ENCODE results near the gene RAI1.

RAI1 gene

GRCh38 chr17:17860766-17861107 is 179.5 kb downstream of the RAI1 start:
- ATAC-seq, result no peak
- TF ChIP-seq BACH2 (CRISPR knock-in tag; IDR thresholded peaks at IDR 0.05; ENCODE audit: borderline replicate concordance), result no peak
- no peak for TF ChIP-seq PPARA (CRISPR knock-in tag; IDR thresholded peaks at IDR 0.05; ENCODE audit: borderline replicate concordance)
- no peak for TF ChIP-seq OSR1 (CRISPR knock-in tag; IDR thresholded peaks at IDR 0.05)
- TF ChIP-seq ISL1 (CRISPR knock-in tag; IDR thresholded peaks at IDR 0.05), result no peak
- no peak for TF ChIP-seq TOX (CRISPR knock-in tag; IDR thresholded peaks at IDR 0.05; ENCODE audit: borderline replicate concordance)
- TF ChIP-seq, protein P1, sequence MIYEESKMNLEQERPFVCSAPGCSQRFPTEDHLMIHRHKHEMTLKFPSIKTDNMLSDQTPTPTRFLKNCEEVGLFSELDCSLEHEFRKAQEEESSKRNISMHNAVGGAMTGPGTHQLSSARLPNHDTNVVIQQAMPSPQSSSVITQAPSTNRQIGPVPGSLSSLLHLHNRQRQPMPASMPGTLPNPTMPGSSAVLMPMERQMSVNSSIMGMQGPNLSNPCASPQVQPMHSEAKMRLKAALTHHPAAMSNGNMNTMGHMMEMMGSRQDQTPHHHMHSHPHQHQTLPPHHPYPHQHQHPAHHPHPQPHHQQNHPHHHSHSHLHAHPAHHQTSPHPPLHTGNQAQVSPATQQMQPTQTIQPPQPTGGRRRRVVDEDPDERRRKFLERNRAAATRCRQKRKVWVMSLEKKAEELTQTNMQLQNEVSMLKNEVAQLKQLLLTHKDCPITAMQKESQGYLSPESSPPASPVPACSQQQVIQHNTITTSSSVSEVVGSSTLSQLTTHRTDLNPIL (CRISPR knock-in tag; IDR thresholded peaks at IDR 0.05; ENCODE audit: low read depth), result no peak
- TF ChIP-seq ZFP30 (CRISPR knock-in tag; IDR thresholded peaks at IDR 0.05), result no peak
- no peak for TF ChIP-seq POU6F1 (CRISPR knock-in tag; IDR thresholded peaks at IDR 0.05; ENCODE audit: borderline replicate concordance, low read depth)
- no peak for TF ChIP-seq ARNTL (CRISPR knock-in tag; IDR thresholded peaks at IDR 0.05; ENCODE audit: borderline replicate concordance, low read depth)
- TF ChIP-seq CSRNP3 (CRISPR knock-in tag; IDR thresholded peaks at IDR 0.05), result no peak
- TF ChIP-seq ZNF8 (CRISPR knock-in tag; IDR thresholded peaks at IDR 0.05), result no peak
- no peak for TF ChIP-seq TCF4 (CRISPR knock-in tag; IDR thresholded peaks at IDR 0.05; ENCODE audit: borderline replicate concordance)

Data from SK-N-SH treated with all-trans-retinoic acid at 6 μM for 48 hours (cell line).